Gastrocnemius medialis (tissue), 4 donors: ENCODE measurements around the gene CCDC142.

Experiments
- POLR2A ChIP-seq, 2 donors: fragments of 450-650 bp; IDR thresholded peaks; one replicate each; pipeline ENCODE4 v1.6.1; 2017; ENCODE audit warnings: antibody characterized with exemption in 2 of 2, mild to moderate bottlenecking in 2 of 2, moderate library complexity in 2 of 2
- TF ChIP-seq, protein P1 (sequence below), 5 experiments: fragments of 450-650 bp in 3 of 5; fragments of 200-600 bp in 2 of 5; sonication (generic) in 2 of 5; IDR thresholded peaks in 4 of 5; conservative IDR thresholded peaks in 1 of 5; 1 replicate in 4 of 5; 2 replicates in 1 of 5; pipeline ENCODE4 v1.5.1; 2016 to 2019; ENCODE audit warnings: antibody characterized with exemption in 5 of 5, mild to moderate bottlenecking in 3 of 5, moderate library complexity in 3 of 5

DNA sequence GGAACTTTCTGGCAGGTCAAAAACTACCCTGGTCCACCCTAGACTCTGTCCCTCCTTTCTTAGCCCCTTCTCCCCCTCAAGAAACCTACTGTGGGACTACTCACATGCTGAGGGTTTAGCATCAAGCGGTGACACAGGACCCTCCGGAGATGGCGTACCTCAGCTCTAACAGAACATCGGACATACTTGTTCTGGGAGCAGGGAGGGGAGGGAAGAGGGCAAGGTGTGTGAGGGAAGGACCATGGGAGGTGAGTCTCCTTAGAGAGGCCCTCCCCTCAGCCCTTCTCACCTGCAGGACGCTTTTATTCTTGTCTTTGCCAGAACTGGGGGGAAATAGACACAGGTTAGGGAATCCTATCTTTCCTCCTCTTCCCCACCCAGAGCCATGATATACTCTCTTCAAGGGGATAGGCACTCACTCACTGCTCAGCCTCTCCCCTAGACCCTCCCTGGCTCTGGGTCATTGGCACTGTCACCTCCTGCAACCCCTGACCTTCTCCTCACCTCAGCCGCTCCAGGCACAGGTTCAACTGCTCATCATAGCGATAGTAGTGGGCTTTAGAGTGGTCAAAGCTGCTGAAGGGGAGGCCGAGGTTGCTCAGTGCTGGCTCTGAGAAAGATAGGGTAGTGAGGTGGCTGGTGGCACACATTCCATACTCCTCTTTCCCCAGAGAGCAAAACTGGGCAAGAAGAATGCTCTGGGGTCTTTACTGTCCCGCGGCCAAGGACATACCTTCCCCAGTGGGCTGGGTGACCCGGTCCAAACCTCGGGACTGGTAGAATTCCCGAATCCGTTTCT lies 22.8 kb upstream of the CCDC142 start:
- TF ChIP-seq, protein P1, sequence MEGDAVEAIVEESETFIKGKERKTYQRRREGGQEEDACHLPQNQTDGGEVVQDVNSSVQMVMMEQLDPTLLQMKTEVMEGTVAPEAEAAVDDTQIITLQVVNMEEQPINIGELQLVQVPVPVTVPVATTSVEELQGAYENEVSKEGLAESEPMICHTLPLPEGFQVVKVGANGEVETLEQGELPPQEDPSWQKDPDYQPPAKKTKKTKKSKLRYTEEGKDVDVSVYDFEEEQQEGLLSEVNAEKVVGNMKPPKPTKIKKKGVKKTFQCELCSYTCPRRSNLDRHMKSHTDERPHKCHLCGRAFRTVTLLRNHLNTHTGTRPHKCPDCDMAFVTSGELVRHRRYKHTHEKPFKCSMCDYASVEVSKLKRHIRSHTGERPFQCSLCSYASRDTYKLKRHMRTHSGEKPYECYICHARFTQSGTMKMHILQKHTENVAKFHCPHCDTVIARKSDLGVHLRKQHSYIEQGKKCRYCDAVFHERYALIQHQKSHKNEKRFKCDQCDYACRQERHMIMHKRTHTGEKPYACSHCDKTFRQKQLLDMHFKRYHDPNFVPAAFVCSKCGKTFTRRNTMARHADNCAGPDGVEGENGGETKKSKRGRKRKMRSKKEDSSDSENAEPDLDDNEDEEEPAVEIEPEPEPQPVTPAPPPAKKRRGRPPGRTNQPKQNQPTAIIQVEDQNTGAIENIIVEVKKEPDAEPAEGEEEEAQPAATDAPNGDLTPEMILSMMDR (IDR thresholded peaks at IDR 0.05 in 4 of 5, conservative IDR thresholded peaks at IDR 0.05 in 1 of 5), result no peak
- no peak for TF ChIP-seq POLR2A (IDR thresholded peaks at IDR 0.05)
